HCT116 (cell line): ENCODE measurements around the gene STX2. TPM values are rescaled to one million over a fixed set of nuclear protein-coding genes. Genes with fewer than 3 reads are reported as not detected.

Experiments used
- ATAC-seq: fragments of 200-7000 bp; cut with Tn5 transposase; 2 replicates; pipeline ENCODE4 v1.9.1; 2020; ENCODE audit warnings: mild to moderate bottlenecking, moderate library complexity
- BruUV-seq: library from RNA; stranded (reverse); fragments of 400-500 nt; replicated peaks from 2 replicates; lab custom pipeline; 2021; lab: Mats Ljungman, UMichigan
- CTCF ChIA-PET: fragments of 300-600 bp; sonication (Branson Sonifier 250); formaldehyde crosslinking; loops from one replicate; lab custom pipeline; 2021; ENCODE audit warnings: antibody characterized with exemption; lab: Charles Lee
- POLR2A ChIA-PET: fragments of 300-600, 350-600 bp; sonication (Branson Sonifier 250); formaldehyde crosslinking; loops from one replicate; lab custom pipeline; 2021; ENCODE audit warnings: antibody characterized with exemption; lab: Charles Lee
- RAD21 ChIA-PET, 2 experiments: fragments of 300-600 bp; sonication (Branson Sonifier 250); formaldehyde crosslinking; loops; one replicate each; lab custom pipeline; 2023; ENCODE audit warnings: low total read pairs in 2 of 2; ENCODE audit not compliant: uncharacterized antibody in 2 of 2, unreplicated experiment in 2 of 2, low non-redundant PET in 1 of 2; lab: Charles Lee
- DNase-seq: peaks from one replicate; pipeline ENCODE4 v3.0.0-alpha.2; 2010; ENCODE audit warnings: low read depth, low spot score
- H2AFZ ChIP-seq: fragments of 200-600 bp; shearing (Covaris generic), sonication (generic); 2 replicates; pipeline ENCODE4 v1.6.1; 2017; ENCODE audit warnings: low read depth, mixed run types, mixed read lengths, antibody characterized with exemption, low read length; ENCODE audit not compliant: poor library complexity, severe bottlenecking
- H3K27ac ChIP-seq: 2 replicates; pipeline ENCODE4 v1.5.1; 2012; ENCODE audit warnings: low read depth, low read length
- H3K27me3 ChIP-seq: fragments of 200-600 bp; sonication (generic); 2 replicates; pipeline ENCODE4 v1.6.1; 2016; ENCODE audit warnings: mixed run types, low read length, mixed read lengths; ENCODE audit not compliant: insufficient read depth
- H3K36me3 ChIP-seq, 2 experiments: fragments of 200-500 bp in 1 of 2; fragments of 200-600 bp in 1 of 2; sonication (Bioruptor generic) in 1 of 2; sonication (generic) in 1 of 2; 2 replicates each; pipeline versions ENCODE4 v1.5.1 to v1.6.1; 2014 to 2016; ENCODE audit warnings: low read length in 2 of 2, inconsistent platforms in 1 of 2, mixed read lengths in 1 of 2, mixed run types in 1 of 2; ENCODE audit not compliant: insufficient read depth in 2 of 2, control insufficient read depth in 1 of 2
- H3K4me1 ChIP-seq, 2 experiments: fragments of 200-600 bp in 1 of 2; sonication (generic) in 1 of 2; 2 replicates each; pipeline versions ENCODE4 v1.5.1 to v1.6.1; 2012 to 2017; ENCODE audit warnings: low read length in 2 of 2, inconsistent platforms in 1 of 2, mild to moderate bottlenecking in 1 of 2, mixed read lengths in 1 of 2, mixed run types in 1 of 2, moderate library complexity in 1 of 2; ENCODE audit not compliant: insufficient read depth in 2 of 2, control insufficient read depth in 1 of 2
- H3K4me2 ChIP-seq: fragments of 200-600 bp; sonication (generic); 2 replicates; pipeline ENCODE4 v1.6.1; 2017; ENCODE audit warnings: mixed run types, low read length, mixed read lengths
- H3K4me3 ChIP-seq, 2 experiments: fragments of 200-600 bp in 1 of 2; sonication (generic) in 1 of 2; replicated peaks in 1 of 2; 2 replicates each; pipeline ENCODE4 v1.5.1; 2011 to 2016; ENCODE audit warnings: low read length in 2 of 2, control low read depth in 1 of 2, low read depth in 1 of 2, mild to moderate bottlenecking in 1 of 2, mixed read lengths in 1 of 2, mixed run types in 1 of 2
- H3K79me2 ChIP-seq: fragments of 200-600 bp; sonication (generic); 2 replicates; pipeline ENCODE4 v1.6.1; 2017; ENCODE audit warnings: mild to moderate bottlenecking, mixed run types, low read length, moderate library complexity, mixed read lengths; ENCODE audit not compliant: insufficient read depth
- H3K9ac ChIP-seq: fragments of 200-600 bp; sonication (generic); 2 replicates; pipeline ENCODE4 v1.6.1; 2016; ENCODE audit warnings: low read length, mixed read lengths
- H3K9me2 ChIP-seq: fragments of 200-600 bp; sonication (generic), shearing (Covaris generic); 2 replicates; pipeline ENCODE4 v1.6.1; 2017; ENCODE audit warnings: mixed run types, mild to moderate bottlenecking, moderate library complexity; ENCODE audit not compliant: insufficient read depth
- H3K9me3 ChIP-seq, 2 experiments: fragments of 200-500 bp in 1 of 2; fragments of 200-600 bp in 1 of 2; sonication (Bioruptor generic) in 1 of 2; sonication (generic) in 1 of 2; 2 replicates each; pipeline ENCODE4 v1.6.1; 2014 to 2017; ENCODE audit warnings: low read length in 2 of 2, mixed read lengths in 2 of 2, inconsistent platforms in 1 of 2, low read depth in 1 of 2, mild to moderate bottlenecking in 1 of 2, mixed run types in 1 of 2, moderate library complexity in 1 of 2; ENCODE audit not compliant: control insufficient read depth in 1 of 2, insufficient read depth in 1 of 2
- H4K20me1 ChIP-seq: fragments of 200-600 bp; sonication (generic), shearing (Covaris generic); 2 replicates; pipeline ENCODE4 v1.6.1; 2017; ENCODE audit warnings: mixed run types, mild to moderate bottlenecking, moderate library complexity; ENCODE audit not compliant: insufficient read depth
- ATF3 ChIP-seq: IDR thresholded peaks from 2 replicates; pipeline ENCODE4 v1.6.1; 2012
- CBX3 ChIP-seq: IDR thresholded peaks from 2 replicates; pipeline ENCODE4 v1.6.1; 2012; ENCODE audit warnings: low read depth
- CEBPB ChIP-seq: IDR thresholded peaks from 2 replicates; pipeline ENCODE4 v1.6.1; 2012; ENCODE audit warnings: low read depth
- EGR1 ChIP-seq: IDR thresholded peaks from 2 replicates; pipeline ENCODE4 v1.6.1; 2012; ENCODE audit warnings: low read depth
- EZH2 ChIP-seq: fragments of 200-600 bp; sonication (generic); IDR thresholded peaks from 2 replicates; pipeline ENCODE4 v1.6.1; 2017; ENCODE audit warnings: antibody characterized with exemption, mixed run types
- EZH2phosphoT487 ChIP-seq: fragments of 200-600 bp; IDR thresholded peaks from 2 replicates; pipeline ENCODE4 v1.6.1; 2018; ENCODE audit warnings: antibody characterized with exemption, borderline replicate concordance
- FOSL1 ChIP-seq: IDR thresholded peaks from 2 replicates; pipeline ENCODE4 v1.6.1; 2012; ENCODE audit warnings: low read depth
- POLR2AphosphoS5 ChIP-seq: IDR thresholded peaks from 2 replicates; pipeline ENCODE4 v1.6.1; 2011; ENCODE audit warnings: mild to moderate bottlenecking, low read depth, low read length, moderate library complexity
- REST ChIP-seq: IDR thresholded peaks from 2 replicates; pipeline ENCODE4 v1.6.1; 2012; ENCODE audit warnings: low read depth
- SIN3A ChIP-seq: IDR thresholded peaks from 2 replicates; pipeline ENCODE4 v1.6.1; 2012; ENCODE audit warnings: low read depth
- SP1 ChIP-seq: IDR thresholded peaks from 2 replicates; pipeline ENCODE4 v1.6.1; 2012; ENCODE audit warnings: low read depth
- SRF ChIP-seq: IDR thresholded peaks from 2 replicates; pipeline ENCODE4 v1.6.1; 2012; ENCODE audit warnings: low read depth
- TCF7L2 ChIP-seq: IDR thresholded peaks from 2 replicates; pipeline ENCODE4 v1.7.0; 2011; ENCODE audit warnings: borderline replicate concordance, inconsistent platforms; ENCODE audit not compliant: insufficient read depth, insufficient read length; ENCODE audit errors: extremely low read depth
- YY1 ChIP-seq: IDR thresholded peaks from 2 replicates; pipeline ENCODE4 v1.6.1; 2011; ENCODE audit warnings: low read length, low read depth, moderate library complexity, mild to moderate bottlenecking; ENCODE audit not compliant: insufficient replicate concordance; ENCODE audit errors: extremely low read depth
- ZFX ChIP-seq: fragments of 450-650 bp; IDR thresholded peaks from 2 replicates; pipeline ENCODE4 v1.6.1; 2017
- ZNF274 ChIP-seq: fragments of 200-500 bp; sonication (Bioruptor generic); IDR thresholded peaks from 2 replicates; pipeline ENCODE4 v1.6.1; 2014; ENCODE audit warnings: mild to moderate bottlenecking, low read depth, low read length, inconsistent platforms
- intact Hi-C: fragments of 100-400 bp; cut with micrococcal nuclease; formaldehyde crosslinking; loops from 2 replicates; pipeline ENCODE4 v1.10.0; 2022
- total RNA-seq: library from RNA; stranded (reverse); gene quantifications from one replicate; pipeline ENCODE4 v1.2.1, GENCODE V29; 2021; ENCODE audit not compliant: unreplicated experiment
- TF ChIP-seq, protein P1 (sequence below): IDR thresholded peaks from 2 replicates; pipeline ENCODE4 v1.6.1; 2012

The STX2 gene
- total RNA-seq, 1 experiment from 2014 or later = 19.2 TPM

GRCh38 chr12:130826151-130826801 is 12.8 kb downstream of the STX2 start (continued):
- TF ChIP-seq YY1 (no peak), ZNF274 (no peak), ZFX (no peak)

DNA sequence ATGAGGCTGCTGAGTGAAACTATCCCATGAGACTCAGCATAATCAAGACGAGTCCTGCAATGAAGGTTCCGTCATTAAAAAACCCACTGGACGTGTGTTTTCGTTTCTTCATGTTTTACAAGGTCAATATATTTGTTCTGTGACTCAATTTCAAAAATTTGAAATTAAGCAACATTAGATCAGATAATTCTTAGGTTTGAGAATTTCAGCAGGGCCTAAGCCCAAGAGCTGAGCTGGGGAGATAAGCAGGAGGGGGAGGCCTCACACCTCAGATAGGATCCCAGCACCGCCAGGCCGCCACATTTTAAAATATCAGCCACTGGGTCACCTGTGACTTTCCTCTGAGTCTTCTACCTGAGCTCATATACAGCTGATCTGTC is 13.3 kb downstream of the STX2 start:
- BruUV-seq = no TSS peak

More for the DNA sequence above, 13.3 kb downstream of the STX2 start:
- Histone ChIP-seq H3K9me2 (no peaks in the 10 kb centered on the region), H3K4me2 (no peak overlapping the region), H3K36me3 (peaks cover 0 to 5% of the 10 kb centered on the region in 2 experiments), H2AFZ (no peak overlapping the region), H3K9ac (no peak overlapping the region), H3K79me2 (0 out of 2 replicates have a peak, but pooled peaks cover 3% of the 10 kb centered on the region), H3K4me3 (no peak overlapping the region), H3K9me3 (no peaks in the 10 kb centered on the region), H4K20me1 (no peaks in the 10 kb centered on the region), H3K27ac (no peak overlapping the region), H3K27me3 (no peaks in the 10 kb centered on the region), H3K4me1 (no peaks in the 10 kb centered on the region)
- ChIA-PET CTCF (interaction anchor here (1.1 to 1.9 kb wide), 2 partner anchors 11 to 20 kb away, joined by 3 to 6 read pairs; no protein-coding TSS in a partner anchor), POLR2A (no interaction called here), RAD21 (no interaction called here)
- DNase-seq (no peak), ATAC-seq (no peak)
- intact Hi-C loops = no loop called here
- TF ChIP-seq CEBPB (no peak), SP1 (no peak), YY1 (no peak), REST (no peak), FOSL1 (no peak), EGR1 (no peak), ZFX (no peak), SIN3A (no peak), ATF3 (no peak), TCF7L2 (no peak), CBX3 (no peak), POLR2AphosphoS5 (no peak), SRF (no peak), EZH2phosphoT487 (no peak), EZH2 (no peak)
- TF ChIP-seq, protein P1, sequence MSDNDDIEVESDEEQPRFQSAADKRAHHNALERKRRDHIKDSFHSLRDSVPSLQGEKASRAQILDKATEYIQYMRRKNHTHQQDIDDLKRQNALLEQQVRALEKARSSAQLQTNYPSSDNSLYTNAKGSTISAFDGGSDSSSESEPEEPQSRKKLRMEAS = no peak
